ENCODE measurements around the gene WDR91.

Gene WDR91

DNA sequence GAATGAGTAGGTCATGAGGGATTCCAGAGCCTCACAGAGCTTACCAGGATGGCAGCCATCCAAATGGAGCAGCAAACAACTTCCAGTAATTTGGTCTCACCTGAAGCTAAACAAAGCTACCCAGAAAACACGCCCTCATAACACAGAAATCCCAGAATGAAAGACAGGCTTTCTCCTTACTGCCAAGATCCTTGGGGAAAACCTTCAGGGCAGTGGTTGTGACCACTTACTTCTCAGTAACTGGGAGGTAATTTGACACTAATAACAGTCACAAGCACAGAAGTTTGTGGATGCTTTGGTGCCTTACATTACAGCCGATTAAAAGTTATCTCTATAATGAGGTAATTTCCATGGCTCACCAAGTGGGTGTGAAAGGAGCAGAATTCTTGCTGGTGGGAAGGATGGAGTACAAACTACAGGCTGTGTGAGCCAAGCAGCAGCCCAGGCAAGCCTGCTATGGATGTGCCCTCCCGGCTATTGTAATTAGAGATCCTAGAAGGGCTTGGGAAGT lies 10.4 kb downstream of the WDR91 start:
- in situ Hi-C loops (cut with MboI; ENCODE audit: low sequenced_read_pairs) = no loop called here

DNA sequence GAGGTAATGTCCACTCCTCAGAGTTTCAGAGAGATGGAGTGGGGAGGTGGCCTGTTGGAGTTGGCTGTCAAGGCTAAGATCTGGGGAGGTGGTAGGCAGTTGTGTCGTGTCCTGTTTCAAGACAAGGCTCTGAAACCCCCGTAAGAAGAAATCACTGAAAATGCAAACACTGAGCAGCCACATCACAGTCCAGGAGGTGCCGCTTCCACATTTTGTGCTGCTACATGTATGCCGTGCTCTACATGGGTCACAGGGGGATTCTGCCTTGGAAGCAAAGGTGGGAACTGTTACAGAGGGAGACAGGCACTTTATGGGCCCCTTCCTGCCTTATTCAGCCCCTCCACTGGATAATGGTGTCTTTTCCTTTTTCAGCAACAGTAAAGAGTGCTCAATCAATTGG lies 11.9 kb downstream of the WDR91 start:
- in situ Hi-C loops (cut with MboI; ENCODE audit: low sequenced_read_pairs) = no loop called here

DNA sequence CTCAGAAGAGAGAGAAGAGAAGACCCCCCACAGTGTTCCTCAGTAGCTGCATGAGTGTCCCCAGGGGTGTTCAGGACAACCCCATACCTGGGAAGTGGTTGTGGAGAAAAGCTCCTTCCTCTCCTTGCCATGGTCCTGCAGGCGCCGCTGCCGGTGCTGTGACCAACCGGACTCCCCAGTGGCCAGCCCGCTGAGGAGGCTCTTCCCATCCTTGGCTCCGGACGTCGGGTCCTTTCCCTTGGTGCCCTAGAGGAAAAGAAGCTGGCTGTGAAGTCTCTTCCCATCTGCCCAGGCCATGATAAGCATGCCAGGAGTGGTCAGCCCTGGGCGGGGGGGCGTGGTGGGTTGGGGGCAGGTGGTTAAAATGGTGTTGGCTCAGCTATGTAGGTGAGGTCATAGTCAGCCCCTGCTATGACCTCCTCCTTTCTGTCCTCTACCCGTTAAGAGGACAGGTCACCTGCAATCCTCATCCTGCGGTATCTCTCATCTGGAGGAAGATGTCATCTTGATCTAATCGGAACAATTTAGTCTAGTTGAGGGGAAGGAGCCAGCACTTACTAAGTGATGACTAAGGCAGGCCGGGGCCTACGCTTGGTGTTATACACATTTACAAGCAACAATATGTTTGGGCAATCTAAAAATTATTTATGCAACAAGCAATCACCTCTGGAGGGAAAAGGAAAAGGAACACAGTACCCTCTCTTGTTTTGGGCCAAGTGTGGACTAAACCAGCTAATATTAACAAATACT lies 13.2 kb downstream of the WDR91 start:
- in situ Hi-C loops (cut with MboI; ENCODE audit: low sequenced_read_pairs) = no loop called here

DNA sequence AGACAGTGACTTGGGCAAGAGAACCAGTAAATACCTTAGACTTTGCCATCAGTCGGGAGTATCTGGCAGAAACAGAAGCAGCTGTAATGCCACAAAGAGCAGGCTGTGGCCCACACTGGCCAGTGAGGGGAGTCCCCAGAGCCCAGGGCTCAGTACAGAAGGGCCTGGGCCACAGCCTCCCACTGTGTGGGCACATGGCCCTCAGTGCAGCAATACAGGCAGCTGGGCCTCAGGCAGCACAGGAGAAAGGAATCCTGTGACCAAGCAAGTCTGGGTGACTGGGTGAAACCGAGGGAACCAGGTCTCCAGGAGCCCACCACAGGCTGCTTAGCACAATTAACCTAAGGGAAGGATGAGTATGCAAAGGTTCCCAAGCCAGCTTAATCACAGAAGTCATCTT lies 14.0 kb downstream of the WDR91 start:
- in situ Hi-C loops (cut with MboI; ENCODE audit: low sequenced_read_pairs) = no loop called here

GRCh38 chr7:135195968-135196629 lies 15.2 kb downstream of the WDR91 start:
- in situ Hi-C loops (cut with MboI; ENCODE audit: low sequenced_read_pairs) = no loop called here

- in situ Hi-C loops (cut with MboI; ENCODE audit: low sequenced_read_pairs) = no loop called here
Observed at GRCh38 chr7:135195156-135195555, 16.2 kb downstream of the WDR91 start.

DNA sequence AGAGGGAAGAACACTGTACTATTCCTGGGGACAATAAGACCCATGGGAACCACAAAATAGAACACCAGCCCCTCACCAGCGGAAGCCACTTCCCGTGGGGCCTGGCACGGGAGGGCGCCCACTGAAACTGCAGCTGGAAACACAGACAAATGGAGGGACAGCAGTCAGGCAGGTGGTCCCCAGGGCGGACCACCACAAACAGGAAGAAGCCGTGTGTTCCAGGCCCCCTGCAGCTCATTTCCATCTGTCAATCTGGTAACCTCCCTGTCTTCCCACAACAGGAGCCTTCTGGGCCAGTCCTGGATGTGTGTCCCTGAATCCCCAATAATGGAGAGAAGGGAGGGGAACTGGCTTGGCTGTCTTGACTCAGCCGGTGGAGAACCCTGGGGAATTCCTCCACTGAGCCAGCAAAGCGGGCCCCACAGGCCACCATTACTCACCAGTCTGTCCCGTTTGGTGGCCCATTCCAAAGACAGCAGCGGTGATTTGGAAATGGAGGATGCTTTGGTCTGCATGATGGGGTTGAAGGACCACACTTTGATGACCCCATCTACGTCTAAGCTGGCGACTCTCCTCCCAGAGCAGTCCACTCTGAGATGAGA lies 16.7 kb downstream of the WDR91 start:
- in situ Hi-C loops (cut with MboI; ENCODE audit: low sequenced_read_pairs) = no loop called here

DNA sequence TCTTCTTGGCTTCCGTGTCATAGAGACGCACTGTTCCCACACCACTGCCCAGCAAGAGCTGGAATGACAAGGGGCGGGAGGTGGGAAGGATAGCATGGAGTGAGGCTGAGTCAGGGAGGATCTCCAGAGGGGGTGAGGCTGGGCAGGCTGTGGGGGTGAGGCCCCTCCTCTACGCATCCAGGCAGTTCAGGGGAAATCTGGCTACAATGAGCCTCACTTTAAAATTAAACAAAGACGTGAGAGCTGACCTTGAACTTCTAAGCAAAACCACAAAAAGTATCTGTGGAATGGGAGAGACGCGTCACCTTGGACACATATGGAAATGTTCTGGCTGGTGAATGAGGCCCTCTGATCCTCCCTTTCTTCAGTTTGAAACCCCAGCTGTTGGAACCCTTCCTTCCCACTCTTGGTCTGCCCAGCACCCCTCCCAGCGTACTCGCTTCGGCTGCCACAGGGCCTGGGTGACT lies 17.7 kb downstream of the WDR91 start:
- in situ Hi-C loops (cut with MboI; ENCODE audit: low sequenced_read_pairs) = no loop called here

DNA sequence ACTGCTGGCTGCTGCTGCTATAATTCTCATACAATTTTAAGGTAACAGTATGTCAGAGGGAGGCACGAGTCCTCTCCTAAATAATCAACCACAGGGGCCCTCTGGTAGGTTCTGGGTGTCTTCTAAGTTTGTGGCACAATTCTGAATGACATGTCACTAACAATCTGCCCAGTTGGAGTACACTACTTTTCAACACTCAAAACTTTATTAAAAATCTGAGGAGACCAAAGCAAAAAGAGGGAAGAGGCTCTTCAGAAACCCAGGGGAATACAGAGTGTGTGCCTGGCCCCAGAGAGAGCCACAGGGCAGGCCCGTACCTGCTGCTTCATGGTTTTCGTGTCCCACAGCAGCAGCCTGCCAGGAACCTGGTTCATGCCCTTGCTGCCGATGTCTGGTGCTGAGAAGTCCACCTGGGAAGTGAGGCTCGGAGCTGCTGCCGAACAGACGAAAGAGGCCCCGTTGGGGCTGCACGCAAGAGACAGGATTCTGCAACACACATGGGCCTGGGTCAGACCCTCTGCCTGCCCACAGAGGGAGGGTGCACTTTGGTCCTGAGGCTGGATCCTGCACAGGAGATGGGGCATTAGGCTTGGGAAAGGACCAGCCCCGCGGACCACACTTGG lies 18.3 kb downstream of the WDR91 start:
- in situ Hi-C loops (cut with MboI; ENCODE audit: low sequenced_read_pairs) = no loop called here

- in situ Hi-C loops (cut with MboI; ENCODE audit: low sequenced_read_pairs) = no loop called here
Observed at GRCh38 chr7:135190703-135191102, 20.6 kb downstream of the WDR91 start.

DNA sequence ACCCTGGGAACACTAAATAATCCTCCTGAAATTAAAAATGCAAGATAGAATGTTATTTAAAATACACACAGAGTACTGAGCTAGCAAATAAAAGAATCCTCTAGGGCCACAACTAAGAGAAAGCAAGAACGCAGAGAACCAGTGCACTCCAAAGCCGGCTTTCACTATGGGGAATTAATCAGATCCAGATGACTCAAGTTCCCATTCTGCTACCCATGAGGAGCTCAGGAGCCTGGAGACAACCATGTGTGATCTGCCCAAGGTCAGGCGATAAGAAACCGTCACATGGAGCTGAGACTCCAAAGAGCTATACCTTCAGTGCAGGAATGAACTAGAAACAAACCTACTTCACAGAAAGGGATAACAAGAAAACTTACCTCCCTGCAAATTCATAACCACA lies 21.4 kb downstream of the WDR91 start:
- in situ Hi-C loops (cut with MboI; ENCODE audit: low sequenced_read_pairs) = no loop called here

DNA sequence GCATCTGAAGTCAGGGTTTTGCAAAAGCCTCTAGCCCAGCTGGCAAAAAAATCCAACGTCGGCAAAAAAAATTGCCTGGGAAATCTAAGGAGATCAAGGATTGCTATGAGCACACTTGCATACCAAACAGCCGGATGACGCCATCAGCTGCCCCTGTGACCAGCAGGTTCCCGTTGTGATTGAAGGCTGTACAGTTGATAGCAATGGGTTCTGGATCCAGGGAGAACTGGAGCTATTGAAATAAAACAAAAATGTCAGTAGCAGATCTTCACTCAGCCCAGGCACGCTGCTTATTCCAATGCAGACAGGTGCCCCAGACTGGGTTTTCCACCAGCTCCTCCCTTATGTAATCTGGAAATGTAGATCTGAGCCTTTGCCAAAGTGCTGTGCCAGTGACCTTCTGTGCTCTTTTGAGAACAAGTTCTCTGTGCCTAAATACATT lies 22.1 kb downstream of the WDR91 start:
- in situ Hi-C loops (cut with MboI; ENCODE audit: low sequenced_read_pairs) = no loop called here

DNA sequence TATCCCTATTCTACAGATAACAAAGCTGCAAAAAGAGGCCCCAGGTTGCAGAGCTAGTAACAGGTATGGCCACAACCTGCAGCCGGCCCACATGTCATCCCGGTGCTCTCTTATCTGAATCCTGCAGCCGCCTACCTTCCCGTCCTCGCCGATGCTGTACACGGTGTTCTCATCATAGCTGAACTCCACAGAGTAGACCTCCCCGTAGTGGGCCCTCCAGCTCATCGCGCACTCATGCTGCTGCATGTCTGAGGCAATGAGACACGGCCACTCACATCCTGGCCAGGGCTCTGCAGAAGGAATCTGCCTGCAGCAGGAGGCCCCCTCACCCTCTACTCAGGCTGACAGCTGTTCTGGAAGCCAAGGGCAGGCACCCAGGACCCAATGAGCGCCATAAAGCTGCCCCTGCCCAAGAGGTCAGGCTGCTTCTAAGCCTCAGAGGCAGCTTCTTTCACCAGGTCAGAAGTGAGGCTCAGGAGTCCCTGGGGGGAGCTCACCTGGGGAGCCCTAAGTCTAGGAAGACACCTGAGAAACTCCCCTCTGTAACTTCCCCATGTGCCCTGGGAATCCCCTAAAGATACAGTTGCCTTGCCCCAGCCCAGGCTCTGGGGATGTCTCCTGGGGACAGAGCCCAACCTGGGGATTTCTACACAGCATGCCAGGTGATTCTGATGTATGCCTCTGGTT lies 22.9 kb downstream of the WDR91 start:
- in situ Hi-C loops (cut with MboI; ENCODE audit: low sequenced_read_pairs) = no loop called here

GRCh38 chr7:135186841-135187253 lies 24.5 kb downstream of the WDR91 start:
- in situ Hi-C loops (cut with MboI; ENCODE audit: low sequenced_read_pairs) = no loop called here

DNA sequence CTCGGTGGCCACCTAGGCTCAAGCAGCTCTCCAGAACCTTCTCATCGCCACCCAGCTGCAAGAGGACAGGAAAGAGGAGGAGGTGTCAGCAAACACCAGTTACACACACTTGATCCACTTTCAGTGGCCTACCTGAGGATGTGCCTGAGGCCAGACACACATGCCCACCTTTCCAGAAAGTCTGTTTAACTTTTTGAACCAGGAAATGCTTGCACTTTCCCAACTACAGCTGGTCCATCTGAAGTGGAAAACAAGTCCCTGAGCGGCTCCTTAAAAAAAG lies 25.1 kb downstream of the WDR91 start:
- in situ Hi-C loops (cut with MboI; ENCODE audit: low sequenced_read_pairs) = no loop called here

DNA sequence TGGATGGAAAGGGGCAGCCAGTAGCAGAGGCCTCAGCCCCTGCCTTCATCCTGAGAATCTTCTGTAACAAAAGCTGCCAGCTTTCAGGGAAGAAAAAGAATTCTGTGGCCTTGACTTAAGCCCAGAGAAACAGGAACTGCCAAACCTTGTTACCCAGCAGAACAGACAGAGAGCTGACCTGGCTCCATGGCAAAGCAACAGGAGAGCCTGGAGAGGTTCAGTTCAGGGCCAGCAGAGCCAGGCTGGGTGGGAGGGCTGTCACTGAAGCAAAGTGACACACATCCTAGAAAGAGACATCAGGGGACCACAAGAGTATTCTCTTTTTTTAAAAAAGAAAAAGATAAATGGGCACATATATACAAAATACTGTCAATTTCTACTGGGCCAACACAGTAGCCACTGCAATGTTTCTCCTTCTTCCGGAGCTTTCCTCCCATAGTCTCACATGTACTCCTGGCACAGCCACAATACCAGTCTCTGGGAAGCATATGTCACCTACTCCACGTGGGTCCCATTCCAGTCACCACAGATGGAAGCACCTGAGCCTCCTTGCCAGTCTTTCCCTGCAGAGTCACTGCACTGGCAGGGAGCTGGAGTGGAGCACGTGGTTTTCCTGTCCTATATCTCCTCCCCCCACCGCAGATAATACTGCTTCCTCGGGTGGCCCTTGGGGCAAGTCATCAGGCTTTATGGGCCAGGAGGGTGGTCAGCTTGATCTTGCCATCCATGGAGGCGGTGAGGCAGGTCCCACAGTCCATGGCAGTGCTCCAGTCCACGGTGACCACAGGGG lies 25.7 kb downstream of the WDR91 start:
- in situ Hi-C loops (cut with MboI; ENCODE audit: low sequenced_read_pairs) = no loop called here

DNA sequence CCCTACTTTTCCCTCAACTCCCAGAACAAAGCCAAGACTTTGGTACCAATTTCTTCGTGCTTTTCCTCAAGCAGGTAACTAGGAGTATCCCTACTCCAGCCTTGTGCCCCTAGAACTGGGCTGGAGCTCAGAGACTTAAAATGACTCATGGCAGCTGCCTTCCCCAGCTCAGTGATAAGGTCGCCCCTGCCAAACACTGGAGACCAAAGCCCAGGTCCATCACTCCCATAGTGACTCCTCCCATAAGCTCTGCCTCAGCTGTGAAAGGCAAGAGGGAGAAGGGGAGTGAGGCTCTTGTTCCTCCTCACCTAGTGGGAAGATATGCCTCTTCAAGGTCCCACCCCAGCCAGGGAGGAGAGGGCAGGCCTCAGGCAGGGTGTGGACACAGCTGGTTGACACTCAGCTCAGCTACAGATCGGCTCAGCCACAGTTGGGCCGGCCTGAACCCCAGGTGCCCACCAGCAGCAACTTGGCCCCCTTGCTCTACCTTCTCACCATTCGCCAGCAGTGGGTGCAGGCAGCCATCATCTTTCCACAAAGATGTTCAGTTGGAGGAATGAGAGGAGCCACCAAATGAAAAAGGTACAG lies 27.0 kb downstream of the WDR91 start:
- in situ Hi-C loops (cut with MboI; ENCODE audit: low sequenced_read_pairs) = no loop called here

GRCh38 chr7:135183478-135183877 lies 27.8 kb downstream of the WDR91 start:
- in situ Hi-C loops (cut with MboI; ENCODE audit: low sequenced_read_pairs) = no loop called here

- in situ Hi-C loops (cut with MboI; ENCODE audit: low sequenced_read_pairs) = no loop called here
Observed at GRCh38 chr7:135181929-135182678, 29.2 kb downstream of the WDR91 start.
